ENCODE data around the gene RSU1.

RSU1 gene

GRCh38 chr10:16820421-16820820 is 3.2 kb upstream of the RSU1 start:
- DNase-seq: no peak

- no peak for DNase-seq
Observed at GRCh38 chr10:16820018-16820417, 2.8 kb upstream of the RSU1 start.

DNA sequence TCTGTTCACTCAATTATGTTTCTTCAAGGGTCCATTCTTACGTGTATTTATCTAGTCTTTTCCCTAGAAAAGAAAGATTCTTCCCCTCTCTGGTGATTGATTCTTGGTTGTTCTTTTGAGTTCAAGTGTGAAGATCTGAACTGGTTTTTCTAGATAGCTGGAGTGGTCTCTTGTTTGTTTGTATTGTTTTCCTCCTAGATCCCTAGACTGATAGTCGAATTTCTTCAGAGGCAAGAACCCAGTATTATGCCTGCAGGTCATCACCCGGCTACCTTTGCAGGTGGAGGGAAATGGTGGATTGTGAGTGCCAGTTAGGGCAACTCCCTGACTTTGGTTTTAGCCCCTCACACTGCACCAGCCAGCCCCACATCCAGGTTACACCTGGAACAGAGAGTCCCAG is 2.2 kb upstream of the RSU1 start:
- DNase-seq: no peak

GRCh38 chr10:16819026-16819425 is 1.8 kb upstream of the RSU1 start:
- DNase-seq: no peak

DNA sequence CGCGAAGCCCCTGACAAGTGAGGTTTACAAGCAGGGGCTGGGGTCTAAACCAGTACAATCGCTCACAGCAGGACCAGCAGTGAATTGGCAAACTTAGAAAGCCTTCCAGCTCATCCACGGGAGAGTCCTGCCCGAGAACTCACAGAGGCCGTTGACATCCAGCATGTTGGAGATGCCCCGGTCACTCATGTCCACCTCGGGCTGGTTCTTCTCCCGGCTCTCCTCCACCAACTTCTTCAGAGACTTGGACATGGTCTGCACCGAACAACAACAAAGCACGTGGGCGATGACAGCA is 447 bp downstream of the RSU1 start:
- peak; percentile 28 for DNase-seq

DNA sequence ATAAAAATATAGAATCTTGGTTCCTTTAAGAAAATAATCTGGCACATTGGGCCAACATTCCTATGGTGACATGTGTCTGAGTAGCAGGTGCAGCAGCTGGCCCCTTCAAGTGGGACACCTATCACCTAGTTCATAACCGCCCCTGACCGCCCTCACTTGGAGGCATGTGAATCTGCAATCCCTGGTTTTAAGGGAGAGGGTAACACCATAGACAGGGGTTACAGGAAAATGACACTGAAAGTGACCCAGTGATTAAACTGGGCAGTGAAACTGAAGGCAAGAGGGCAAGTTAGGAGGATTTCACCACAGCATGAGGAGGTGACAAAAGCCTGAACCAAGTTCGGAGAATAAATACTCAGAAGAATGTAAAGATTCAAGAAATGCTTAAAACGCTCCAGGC is 1.1 kb downstream of the RSU1 start:
- no peak for DNase-seq

- DNase-seq: no peak
Observed at GRCh38 chr10:16814012-16814411, 3.2 kb downstream of the RSU1 start.

GRCh38 chr10:16812676-16813075 is 4.5 kb downstream of the RSU1 start:
- DNase-seq: no peak

- no peak for DNase-seq
Observed at GRCh38 chr10:16811765-16812164, 5.5 kb downstream of the RSU1 start.

- DNase-seq: no peak
Observed at GRCh38 chr10:16811292-16811691, 5.9 kb downstream of the RSU1 start.

DNA sequence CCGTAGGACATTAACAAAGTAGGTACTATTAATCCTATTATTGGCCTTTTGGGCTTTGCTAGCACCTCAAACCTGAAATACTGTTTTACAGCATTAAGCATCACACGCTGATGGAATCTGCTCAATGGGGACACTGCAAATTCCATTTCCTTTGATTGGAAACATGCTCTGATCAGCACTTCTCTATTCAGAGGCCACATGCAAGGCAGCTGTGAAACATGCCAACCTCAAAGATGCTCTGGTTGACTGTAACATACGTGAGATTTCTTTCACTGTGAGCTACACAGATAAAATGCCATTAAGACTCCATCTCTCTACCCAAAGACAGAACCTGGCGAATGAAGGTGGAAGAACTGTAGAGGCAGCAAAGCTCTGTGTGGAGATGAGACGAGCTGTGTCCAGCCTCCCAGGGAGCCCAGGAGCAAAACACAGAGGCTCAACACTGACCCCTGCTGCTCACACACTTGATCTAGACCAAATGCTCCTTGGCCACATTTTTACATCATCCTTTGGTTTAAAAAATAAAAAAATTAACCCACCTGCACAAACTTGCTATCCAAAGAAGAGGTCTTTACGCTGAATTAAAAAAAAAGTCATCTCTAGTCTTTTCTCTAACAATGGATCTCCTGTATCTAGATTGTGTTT is 8.0 kb downstream of the RSU1 start:
- DNase-seq: peak; percentile 19

GRCh38 chr10:16804123-16804522 is 13.1 kb downstream of the RSU1 start:
- no peak for DNase-seq

DNA sequence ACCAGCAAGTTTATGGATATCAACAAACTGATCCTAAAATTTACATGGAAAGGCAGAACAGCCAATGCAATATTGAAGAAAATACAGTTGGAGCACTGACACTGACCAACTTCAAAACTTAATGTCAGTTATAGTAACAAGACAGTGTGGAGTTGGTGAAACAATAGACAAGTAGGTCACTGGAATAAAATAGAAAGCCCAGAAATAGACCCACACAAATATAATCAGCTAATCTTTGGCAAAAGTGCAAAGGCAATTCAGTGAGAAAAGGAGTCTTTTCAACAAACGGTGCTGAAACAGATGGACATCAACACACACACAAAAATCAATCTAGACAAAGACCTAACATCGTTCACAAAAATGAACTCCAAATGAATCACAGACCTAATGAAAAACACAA is 13.8 kb downstream of the RSU1 start:
- no peak for DNase-seq

- no peak for DNase-seq
Observed at GRCh38 chr10:16799621-16800020, 17.6 kb downstream of the RSU1 start.

- DNase-seq: no peak
Observed at GRCh38 chr10:16798571-16798970, 18.7 kb downstream of the RSU1 start.

DNA sequence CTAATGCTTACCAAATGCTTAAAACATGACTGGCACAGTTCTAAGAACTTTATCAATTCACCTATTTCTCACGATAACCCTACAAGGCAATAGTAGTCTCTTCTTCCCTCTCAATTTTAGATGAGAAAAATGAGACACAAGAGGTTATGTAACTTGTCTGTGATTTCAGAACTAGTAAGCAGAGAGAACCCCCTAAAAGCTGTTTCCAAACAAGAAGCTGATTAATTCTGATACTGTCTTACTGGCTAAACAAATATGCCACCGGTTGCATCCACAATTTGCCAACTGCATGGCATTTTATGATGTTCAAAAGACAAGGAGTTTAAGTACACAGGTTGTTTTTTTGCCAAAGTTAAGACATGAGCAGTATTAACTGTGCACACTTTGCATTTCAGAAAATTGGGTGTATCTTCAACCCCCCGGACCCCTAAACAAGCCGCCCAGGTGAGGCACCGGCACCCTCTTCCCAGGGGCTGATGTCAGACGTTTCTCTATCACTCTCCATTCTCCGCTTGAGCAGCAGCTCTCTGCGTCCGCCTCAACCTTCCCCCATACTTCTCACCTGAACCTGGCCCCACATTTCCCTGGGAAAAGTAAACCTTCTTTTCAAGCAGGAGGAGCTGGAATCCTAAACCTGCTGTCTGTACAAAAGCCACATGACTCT is 21.7 kb downstream of the RSU1 start:
- DNase-seq: no peak

DNA sequence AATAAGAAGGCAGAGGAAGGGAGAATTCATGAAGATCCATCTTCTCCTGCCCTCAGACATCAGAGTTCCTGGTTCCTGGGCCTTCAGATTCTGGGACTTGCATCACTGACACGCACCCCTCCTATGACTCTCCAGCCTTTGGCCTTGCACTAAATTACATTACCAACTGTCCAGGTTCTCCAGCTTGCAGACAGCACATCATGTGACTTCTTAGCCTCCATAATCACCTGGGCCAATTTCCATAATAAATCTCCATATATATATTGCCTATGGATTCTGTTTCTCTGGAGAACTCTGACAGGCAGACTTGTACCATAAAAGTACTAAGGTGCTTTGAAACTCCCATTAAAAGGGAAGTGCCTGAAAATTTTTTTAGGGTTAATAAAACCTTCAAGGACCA is 23.2 kb downstream of the RSU1 start:
- DNase-seq: no peak

DNA sequence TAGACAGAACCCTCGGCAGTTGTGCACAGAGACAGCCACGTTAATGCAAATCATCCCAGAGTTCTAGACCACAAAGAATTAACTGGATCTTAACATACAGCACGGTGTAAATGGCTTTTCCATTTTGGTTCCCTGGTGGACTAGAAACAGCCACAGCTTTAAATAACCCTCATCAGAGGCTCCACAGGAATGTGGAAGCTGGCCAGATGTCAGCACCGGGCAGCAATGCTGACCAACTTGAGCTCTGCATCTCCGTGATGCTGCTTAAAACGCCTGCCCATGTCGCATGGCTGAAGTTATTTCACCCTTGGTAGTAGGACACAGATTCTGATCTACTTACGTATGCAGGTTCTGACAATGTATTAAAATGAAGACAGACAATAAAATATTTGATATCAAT is 24.5 kb downstream of the RSU1 start:
- DNase-seq: no peak

- DNase-seq: no peak
Observed at GRCh38 chr10:16789765-16790164, 27.5 kb downstream of the RSU1 start.

DNA sequence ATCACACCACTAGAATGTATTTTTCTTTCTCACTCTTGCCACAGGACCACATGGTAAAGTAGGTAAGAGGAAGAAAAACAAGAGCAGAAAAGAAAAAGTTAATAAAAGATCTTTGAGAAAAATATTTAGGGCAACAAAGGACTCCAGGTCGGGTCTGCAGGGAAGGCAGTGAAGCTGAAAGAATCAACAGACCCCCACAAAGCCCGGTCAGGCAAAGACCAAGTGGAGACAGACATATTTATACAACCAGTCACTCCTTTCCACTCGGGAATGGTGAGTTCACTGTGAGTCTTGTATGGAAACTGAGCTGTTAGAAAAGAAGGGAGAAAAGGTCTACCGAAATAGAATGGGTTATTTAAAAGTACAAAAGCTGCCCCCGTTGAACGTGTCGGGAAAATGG is 28.0 kb downstream of the RSU1 start:
- DNase-seq: peak; percentile 43

- DNase-seq: no peak
Observed at GRCh38 chr10:16788778-16789177, 28.4 kb downstream of the RSU1 start.

DNA sequence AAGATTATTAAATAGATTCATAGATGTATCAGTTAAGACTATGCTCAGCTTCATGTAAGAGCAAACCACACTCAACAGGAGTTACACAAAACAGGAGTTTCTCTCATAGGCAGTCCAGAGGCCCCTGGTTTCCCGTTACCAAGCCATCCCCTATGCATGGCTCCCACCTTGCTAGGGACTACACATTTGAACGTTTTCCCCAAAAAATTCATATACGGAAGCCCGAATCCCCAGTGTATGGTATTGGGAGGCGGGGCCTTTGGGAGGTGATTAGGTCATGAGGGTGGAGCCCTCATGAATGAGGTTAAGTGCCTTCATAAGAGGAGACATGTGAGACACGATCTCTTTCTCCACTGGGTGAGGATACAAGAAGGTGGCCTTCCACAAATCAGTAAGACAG is 29.1 kb downstream of the RSU1 start:
- no peak for DNase-seq

- DNase-seq: no peak
Observed at GRCh38 chr10:16787361-16787791, 29.8 kb downstream of the RSU1 start.

GRCh38 chr10:16780338-16780880 is 36.8 kb downstream of the RSU1 start:
- no peak for DNase-seq

GRCh38 chr10:16779384-16779915 is 37.8 kb downstream of the RSU1 start:
- DNase-seq: no peak

Data from kidney glomerular epithelial cell (primary cell).